Activated CD8-positive, alpha-beta memory T cell treated with anti-CD3 and anti-CD28 coated beads, Interleukin-2, amount 50 U/mL, for 24 hours (primary cell): ENCODE measurements around the gene DEUP1.

Source experiments
- DNase-seq: peaks from one replicate; pipeline ENCODE4 v3.0.0-alpha.2; 2020; ENCODE audit errors: extremely low read depth

DEUP1 gene

GRCh38 chr11:93477684-93478234 is 147.2 kb downstream of the DEUP1 start:
- no peak for DNase-seq

GRCh38 chr11:93478841-93479240 is 148.3 kb downstream of the DEUP1 start:
- no peak for DNase-seq

- no peak for DNase-seq
Measured at GRCh38 chr11:93480256-93480655, 149.7 kb downstream of the DEUP1 start.

GRCh38 chr11:93480756-93481155 is 150.2 kb downstream of the DEUP1 start:
- DNase-seq: no peak

GRCh38 chr11:93481279-93481678 is 150.7 kb downstream of the DEUP1 start:
- DNase-seq: no peak

GRCh38 chr11:93481696-93482095 is 151.2 kb downstream of the DEUP1 start:
- DNase-seq: no peak

- no peak for DNase-seq
Measured at GRCh38 chr11:93482556-93482955, 152.0 kb downstream of the DEUP1 start.

GRCh38 chr11:93484716-93485115 is 154.2 kb downstream of the DEUP1 start:
- DNase-seq: no peak

GRCh38 chr11:93485983-93486382 is 155.4 kb downstream of the DEUP1 start:
- no peak for DNase-seq

- DNase-seq: no peak
Measured at GRCh38 chr11:93487032-93487483, 156.5 kb downstream of the DEUP1 start.
